HG03159 (cell line): Measurements from ENCODE around the gene GTF2IRD1.
"Not testable (repeated sequence)": the region's sequence is repeated elsewhere in the genome, so short reads cannot be mapped to it uniquely, and the experiment has no call there.

Experiments used
- ATAC-seq: cut with Tn5 transposase; IDR thresholded peaks from one replicate; pipeline ENCODE4 v1.9.1; 2021; ENCODE audit warnings: mild to moderate bottlenecking, moderate library complexity; ENCODE audit not compliant: unreplicated experiment

GTF2IRD1 gene

GRCh38 chr7:74554178-74554577, 100.5 kb downstream of the GTF2IRD1 start:
- no peak for ATAC-seq

- ATAC-seq = no peak
These were observed 106.5 kb downstream of the GTF2IRD1 start for GRCh38 chr7:74560086-74560719.

GRCh38 chr7:74561898-74562613, 108.3 kb downstream of the GTF2IRD1 start:
- ATAC-seq = no peak

GRCh38 chr7:74563639-74564038, 109.9 kb downstream of the GTF2IRD1 start:
- not testable (repeated sequence) for ATAC-seq

- no peak for ATAC-seq
These were observed 113.6 kb downstream of the GTF2IRD1 start for GRCh38 chr7:74567318-74567668.

GRCh38 chr7:74568658-74569057, 115.0 kb downstream of the GTF2IRD1 start:
- no peak for ATAC-seq

- no peak for ATAC-seq
These were observed 115.9 kb downstream of the GTF2IRD1 start for GRCh38 chr7:74569501-74570075.

GRCh38 chr7:74570533-74571156, 116.9 kb downstream of the GTF2IRD1 start:
- no peak for ATAC-seq

GRCh38 chr7:74572301-74572979, 118.7 kb downstream of the GTF2IRD1 start:
- no peak for ATAC-seq

- no peak for ATAC-seq
These were observed 119.8 kb downstream of the GTF2IRD1 start for GRCh38 chr7:74573512-74573911.

GRCh38 chr7:74575083-74575784, 121.5 kb downstream of the GTF2IRD1 start:
- ATAC-seq = no peak

GRCh38 chr7:74575811-74576210, 122.1 kb downstream of the GTF2IRD1 start:
- no peak for ATAC-seq

GRCh38 chr7:74579800-74580685, 126.3 kb downstream of the GTF2IRD1 start:
- ATAC-seq = no peak

GRCh38 chr7:74581916-74582440, 128.3 kb downstream of the GTF2IRD1 start:
- no peak for ATAC-seq

GRCh38 chr7:74582447-74583039, 128.8 kb downstream of the GTF2IRD1 start:
- no peak for ATAC-seq

GRCh38 chr7:74583630-74584029, 129.9 kb downstream of the GTF2IRD1 start:
- ATAC-seq = no peak

- no peak for ATAC-seq
These were observed 130.7 kb downstream of the GTF2IRD1 start for GRCh38 chr7:74584160-74584954.

- no peak for ATAC-seq
These were observed 132.1 kb downstream of the GTF2IRD1 start for GRCh38 chr7:74585844-74586243.
